HG02840 (cell line): ENCODE measurements around the gene ARMC9.
"Not testable (repeated sequence)": the region's sequence is repeated elsewhere in the genome, so short reads cannot be mapped to it uniquely, and the experiment has no call there.

Experiments used
- ATAC-seq: cut with Tn5 transposase; IDR thresholded peaks from one replicate; pipeline ENCODE4 v1.9.1; 2021; ENCODE audit warnings: mild to moderate bottlenecking, moderate library complexity, moderate number of reproducible peaks; ENCODE audit not compliant: unreplicated experiment, low FRiP score

ARMC9 gene

GRCh38 chr2:231408304-231408703 lies 209.9 kb downstream of the ARMC9 start:
- not testable (repeated sequence) for ATAC-seq

DNA sequence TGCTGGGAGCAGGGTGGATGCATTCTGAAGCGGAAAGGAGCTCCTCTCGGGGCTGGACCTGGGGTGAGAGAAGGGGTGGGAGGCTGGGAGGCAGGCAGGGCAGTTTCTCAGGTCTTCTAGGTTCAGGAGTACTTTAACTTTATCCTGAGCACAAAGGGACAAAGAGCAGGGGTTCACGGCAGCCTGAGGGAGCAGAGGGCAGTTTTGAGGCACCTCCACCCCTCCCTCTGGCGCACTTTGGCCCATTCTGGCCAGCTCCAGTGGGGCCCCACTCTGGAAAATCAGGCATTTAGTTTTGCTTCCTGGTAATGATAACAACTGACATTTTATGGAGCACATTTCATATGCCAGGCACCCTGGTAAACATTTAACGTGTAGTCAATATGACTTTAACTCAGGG lies 211.3 kb downstream of the ARMC9 start:
- no peak for ATAC-seq

GRCh38 chr2:231410293-231411004 lies 212.0 kb downstream of the ARMC9 start:
- no peak for ATAC-seq

DNA sequence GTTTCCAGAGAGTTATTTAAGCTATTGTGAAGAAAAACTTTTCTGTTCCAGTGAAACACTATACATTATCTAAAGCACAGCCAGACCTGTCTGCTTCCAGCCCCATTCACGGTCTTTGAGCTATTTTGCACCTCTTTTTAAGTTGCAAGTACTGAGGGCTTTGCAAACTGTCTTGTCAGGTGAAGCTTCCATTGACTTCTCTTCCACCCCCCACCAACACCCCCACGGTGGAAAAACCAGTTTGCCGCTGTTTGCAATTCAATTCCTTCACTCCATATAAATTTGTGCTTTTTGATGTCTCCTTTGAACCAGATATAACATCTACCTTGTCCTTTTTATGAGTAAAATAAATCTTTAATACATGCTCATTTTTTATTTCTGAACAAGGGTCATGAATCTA lies 212.8 kb downstream of the ARMC9 start:
- ATAC-seq, result no peak

- ATAC-seq, result peak; percentile 93
Measured at GRCh38 chr2:231411831-231412617, 213.6 kb downstream of the ARMC9 start.

DNA sequence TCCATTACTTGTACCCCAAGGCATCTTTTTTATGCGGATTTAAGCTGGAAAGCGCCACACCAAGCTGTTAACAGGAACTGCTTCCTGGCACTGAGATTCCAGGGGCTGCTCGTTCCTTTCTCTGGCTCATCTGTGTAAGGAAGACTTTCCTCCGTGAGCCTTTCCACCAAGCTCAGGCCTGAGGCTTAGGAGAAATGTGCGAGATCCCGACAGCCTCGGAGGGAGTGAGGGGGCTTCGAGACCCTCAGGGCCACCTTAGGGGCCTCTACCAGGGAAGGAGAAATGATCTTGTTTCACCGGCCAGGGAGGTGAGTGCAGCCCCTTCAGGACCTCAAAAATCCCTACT lies 214.2 kb downstream of the ARMC9 start:
- ATAC-seq, result no peak

GRCh38 chr2:231413456-231413855 lies 215.0 kb downstream of the ARMC9 start:
- no peak for ATAC-seq

DNA sequence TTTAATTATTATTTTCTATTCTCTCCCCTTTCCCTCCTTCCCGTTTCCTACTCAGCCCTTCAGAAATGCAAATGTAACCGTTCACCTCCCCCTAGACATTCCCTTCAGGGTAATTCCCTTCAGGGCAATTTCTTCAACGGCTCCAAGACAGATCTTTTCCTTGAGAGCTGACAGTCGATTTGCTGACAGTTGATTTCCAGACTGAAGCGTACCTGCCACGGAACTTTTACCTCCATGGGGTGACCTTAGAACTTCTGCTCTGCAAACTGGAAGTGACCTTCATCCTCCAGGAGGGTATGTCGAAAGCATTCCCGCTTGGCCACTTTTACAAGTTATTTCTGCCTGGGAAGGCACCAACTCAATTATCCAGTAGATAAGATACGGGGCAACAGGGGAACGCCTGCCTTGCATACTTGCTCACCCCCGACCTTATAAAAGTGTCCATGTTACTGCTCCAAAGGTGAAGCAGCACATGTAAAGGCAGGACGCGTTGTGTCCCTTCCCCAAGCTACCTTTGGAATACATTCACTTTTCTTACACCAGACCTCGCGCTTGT lies 215.6 kb downstream of the ARMC9 start:
- no peak for ATAC-seq

DNA sequence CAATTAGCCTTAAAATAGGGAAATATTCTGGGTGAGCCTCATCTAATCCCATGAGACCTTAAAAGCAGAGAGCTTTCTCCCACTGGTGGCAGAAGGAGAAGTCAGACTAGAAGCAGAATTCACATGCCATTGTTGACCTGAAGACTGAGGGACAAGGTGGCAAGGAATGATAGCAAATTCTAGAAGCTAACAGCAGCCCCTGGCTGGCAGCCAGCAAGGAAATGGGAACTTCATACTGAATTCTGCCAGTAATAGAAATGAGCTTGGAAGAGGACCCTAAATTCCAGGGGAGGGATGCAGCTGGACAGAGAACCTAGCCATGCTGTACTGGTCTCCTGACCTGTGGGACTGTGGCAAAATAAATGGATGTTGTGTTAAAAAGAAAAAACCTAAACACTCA lies 216.6 kb downstream of the ARMC9 start:
- no peak for ATAC-seq

DNA sequence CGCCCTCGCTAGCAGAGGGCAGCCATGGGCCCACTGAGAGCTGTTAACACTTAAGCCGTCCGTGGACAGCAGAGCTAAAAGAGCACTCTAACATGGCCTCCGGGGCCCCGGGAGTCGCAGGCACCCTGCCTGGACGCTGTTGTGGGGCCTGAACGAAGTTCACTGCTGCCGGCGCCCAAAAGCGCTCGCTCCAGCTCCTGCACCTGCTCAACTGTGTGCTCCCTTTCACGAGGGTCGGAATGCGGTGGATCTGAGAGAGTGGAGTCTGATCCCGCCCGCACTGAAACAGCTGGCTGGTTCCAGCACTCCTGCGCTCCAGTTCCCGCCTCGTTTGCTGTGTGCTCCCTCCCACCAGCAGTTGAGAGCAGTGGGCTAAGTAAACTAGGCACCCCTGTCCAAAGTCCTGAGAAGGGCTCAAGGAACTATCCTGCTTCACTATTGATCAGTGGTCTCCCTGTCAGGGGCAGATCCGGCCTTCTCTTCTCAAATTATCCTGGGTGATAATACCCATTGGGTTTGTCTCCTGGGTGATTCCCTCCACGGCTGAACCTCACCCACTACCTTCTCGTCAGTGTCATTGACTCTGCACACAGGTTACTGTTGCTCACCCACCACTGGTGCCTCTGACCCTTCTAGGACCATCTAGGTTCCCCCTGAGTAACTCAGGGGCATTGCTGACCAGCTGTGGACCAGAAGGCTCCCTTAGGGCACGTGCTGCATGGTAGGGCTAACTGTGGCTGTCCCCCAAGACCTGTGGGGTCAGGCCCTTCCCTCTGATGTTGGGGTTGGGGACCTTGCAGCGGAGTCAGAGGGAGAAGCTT lies 220.6 kb downstream of the ARMC9 start:
- ATAC-seq, result no peak

GRCh38 chr2:231421051-231421580 lies 222.7 kb downstream of the ARMC9 start:
- no peak for ATAC-seq

DNA sequence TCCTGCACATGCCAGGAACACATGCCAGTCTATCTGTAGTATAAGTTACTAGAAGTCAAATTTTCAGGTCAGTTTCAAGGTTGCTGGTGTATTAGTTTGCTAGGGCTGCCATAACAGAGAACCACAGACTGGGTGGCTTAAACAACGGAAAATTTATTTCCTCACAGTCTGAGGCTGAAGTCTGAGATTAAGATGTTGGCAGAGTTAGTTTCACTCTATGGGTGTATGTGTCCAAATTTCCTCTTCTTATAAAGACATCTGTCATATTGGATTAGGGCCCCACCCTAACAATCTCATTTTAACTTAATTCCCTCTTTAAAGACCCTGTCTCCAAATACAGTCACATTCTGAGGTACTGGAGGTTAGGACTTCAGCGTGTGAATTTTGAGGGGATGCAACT lies 223.6 kb downstream of the ARMC9 start:
- ATAC-seq, result no peak

DNA sequence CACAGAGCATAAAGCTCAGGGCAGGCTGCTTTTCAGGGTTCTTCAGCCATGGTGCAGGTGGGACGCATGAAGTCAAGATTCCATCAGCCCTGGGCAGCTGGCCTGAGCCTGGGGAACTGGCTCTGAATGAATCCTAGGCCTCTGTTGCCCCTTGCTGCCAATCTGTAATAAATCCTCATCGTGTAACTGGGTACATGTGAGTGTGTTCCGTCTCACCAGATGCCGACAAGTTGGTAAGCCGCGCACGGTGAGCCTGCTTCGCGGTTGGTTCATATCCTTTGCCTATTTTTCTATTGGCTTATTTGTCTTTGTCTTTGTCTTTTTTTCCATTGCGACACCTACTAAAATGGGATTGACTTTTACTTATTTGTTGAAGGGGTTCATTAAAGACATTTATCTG lies 224.7 kb downstream of the ARMC9 start:
- ATAC-seq, result no peak
